ENCODE results near the gene CDH23.

The CDH23 gene

GRCh38 chr10:71717551-71717951 lies 320.8 kb downstream of the CDH23 start:
- no peak overlapping the region for H3K9ac ChIP-seq (ENCODE audit: low read length)
- no peak overlapping the region for H3K27ac ChIP-seq (ENCODE audit: low read depth, low read length)
- H3K27me3 ChIP-seq (ENCODE audit: control insufficient read depth, insufficient read depth, low read length): peaks cover 13% of the 10 kb centered on the region; the same call in 1 of the 2 replicates
- H3K4me1 ChIP-seq (ENCODE audit: control insufficient read depth, insufficient read depth, low read length): peaks cover 21% of the 10 kb centered on the region
- no peaks in the 10 kb centered on the region for H3K36me3 ChIP-seq (ENCODE audit: control insufficient read depth, insufficient read depth, low read length)
- H3K9me3 ChIP-seq (ENCODE audit: control insufficient read depth, insufficient read depth, low read depth, low read length): no peaks in the 10 kb centered on the region
- H3K4me3 ChIP-seq (ENCODE audit: low read depth, low read length): no peak overlapping the region

GRCh38 chr10:71718165-71718698 lies 321.5 kb downstream of the CDH23 start:
- H3K4me1 ChIP-seq (ENCODE audit: control insufficient read depth, insufficient read depth, low read length): peaks cover 18% of the 10 kb centered on the region
- H3K27ac ChIP-seq (ENCODE audit: low read depth, low read length): no peak overlapping the region
- no peak overlapping the region for H3K9ac ChIP-seq (ENCODE audit: low read length)

GRCh38 chr10:71719042-71719441 lies 322.3 kb downstream of the CDH23 start:
- Histone ChIP-seq H3K27ac (ENCODE audit: low read depth, low read length) (no peak overlapping the region), H3K4me1 (ENCODE audit: control insufficient read depth, insufficient read depth, low read length) (peaks cover 11% of the 10 kb centered on the region), H3K9me3 (ENCODE audit: control insufficient read depth, insufficient read depth, low read depth, low read length) (no peaks in the 10 kb centered on the region), H3K36me3 (ENCODE audit: control insufficient read depth, insufficient read depth, low read length) (no peaks in the 10 kb centered on the region), H3K27me3 (ENCODE audit: control insufficient read depth, insufficient read depth, low read length) (peaks cover 13% of the 10 kb centered on the region; the same call in 1 of the 2 replicates), H3K4me3 (ENCODE audit: low read depth, low read length) (no peak overlapping the region), H3K9ac (ENCODE audit: low read length) (no peak overlapping the region)

More at GRCh38 chr10:71718165-71718698, 321.5 kb downstream of the CDH23 start:
- H3K9me3 ChIP-seq (ENCODE audit: control insufficient read depth, insufficient read depth, low read depth, low read length): no peaks in the 10 kb centered on the region
- H3K4me3 ChIP-seq (ENCODE audit: low read depth, low read length): no peak overlapping the region
- H3K27me3 ChIP-seq (ENCODE audit: control insufficient read depth, insufficient read depth, low read length): peaks cover 13% of the 10 kb centered on the region; the same call in 1 of the 2 replicates
- no peaks in the 10 kb centered on the region for H3K36me3 ChIP-seq (ENCODE audit: control insufficient read depth, insufficient read depth, low read length)

GRCh38 chr10:71719464-71720201 lies 322.9 kb downstream of the CDH23 start, which contains the start of gene C10orf105:
Gene C10orf105 (minus strand): TSS chr10:71719778. CDS start chr10:71716337, 3,441 bp downstream.
- Histone ChIP-seq H3K4me1 (ENCODE audit: control insufficient read depth, insufficient read depth, low read length) (peaks cover 11% of the 10 kb centered on the region), H3K9me3 (ENCODE audit: control insufficient read depth, insufficient read depth, low read depth, low read length) (no peaks in the 10 kb centered on the region), H3K9ac (ENCODE audit: low read length) (no peak within 1 kb of the TSS), H3K27ac (ENCODE audit: low read depth, low read length) (no peak within 1 kb of the TSS), H3K36me3 (ENCODE audit: control insufficient read depth, insufficient read depth, low read length) (no peaks in the 10 kb centered on the region), H3K4me3 (ENCODE audit: low read depth, low read length) (no peak within 1 kb of the TSS), H3K27me3 (ENCODE audit: control insufficient read depth, insufficient read depth, low read length) (peaks cover 13% of the 10 kb centered on the region; the same call in 1 of the 2 replicates)

GRCh38 chr10:71720288-71720687 lies 323.6 kb downstream of the CDH23 start:
- Histone ChIP-seq H3K9me3 (ENCODE audit: control insufficient read depth, insufficient read depth, low read depth, low read length) (no peaks in the 10 kb centered on the region), H3K4me3 (ENCODE audit: low read depth, low read length) (no peak overlapping the region), H3K27me3 (ENCODE audit: control insufficient read depth, insufficient read depth, low read length) (peaks cover 13% of the 10 kb centered on the region; the same call in 1 of the 2 replicates), H3K27ac (ENCODE audit: low read depth, low read length) (no peak overlapping the region), H3K4me1 (ENCODE audit: control insufficient read depth, insufficient read depth, low read length) (peaks cover 11% of the 10 kb centered on the region), H3K9ac (ENCODE audit: low read length) (no peak overlapping the region), H3K36me3 (ENCODE audit: control insufficient read depth, insufficient read depth, low read length) (no peaks in the 10 kb centered on the region)

- Histone ChIP-seq H3K4me3 (ENCODE audit: low read depth, low read length) (no peak overlapping the region), H3K4me1 (ENCODE audit: control insufficient read depth, insufficient read depth, low read length) (peaks cover 13% of the 10 kb centered on the region), H3K9ac (ENCODE audit: low read length) (no peak overlapping the region), H3K9me3 (ENCODE audit: control insufficient read depth, insufficient read depth, low read depth, low read length) (no peaks in the 10 kb centered on the region), H3K27me3 (ENCODE audit: control insufficient read depth, insufficient read depth, low read length) (peaks cover 13% of the 10 kb centered on the region; the same call in 1 of the 2 replicates), H3K36me3 (ENCODE audit: control insufficient read depth, insufficient read depth, low read length) (no peaks in the 10 kb centered on the region), H3K27ac (ENCODE audit: low read depth, low read length) (no peak overlapping the region)
These were observed 324.6 kb downstream of the CDH23 start for GRCh38 chr10:71721313-71721712.

- Histone ChIP-seq H3K27ac (ENCODE audit: low read depth, low read length) (no peak overlapping the region), H3K9me3 (ENCODE audit: control insufficient read depth, insufficient read depth, low read depth, low read length) (no peaks in the 10 kb centered on the region), H3K36me3 (ENCODE audit: control insufficient read depth, insufficient read depth, low read length) (no peaks in the 10 kb centered on the region), H3K27me3 (ENCODE audit: control insufficient read depth, insufficient read depth, low read length) (peaks cover 13% of the 10 kb centered on the region; the same call in 1 of the 2 replicates), H3K4me3 (ENCODE audit: low read depth, low read length) (no peak overlapping the region), H3K4me1 (ENCODE audit: control insufficient read depth, insufficient read depth, low read length) (peaks cover 15% of the 10 kb centered on the region), H3K9ac (ENCODE audit: low read length) (no peak overlapping the region)
These were observed 326.1 kb downstream of the CDH23 start for GRCh38 chr10:71722849-71723248.

GRCh38 chr10:71723311-71723710 lies 326.6 kb downstream of the CDH23 start:
- H3K27ac ChIP-seq (ENCODE audit: low read depth, low read length): no peak overlapping the region

GRCh38 chr10:71724539-71724938 lies 327.8 kb downstream of the CDH23 start:
- Histone ChIP-seq H3K9me3 (ENCODE audit: control insufficient read depth, insufficient read depth, low read depth, low read length) (no peaks in the 10 kb centered on the region), H3K27me3 (ENCODE audit: control insufficient read depth, insufficient read depth, low read length) (peaks cover 13% of the 10 kb centered on the region; the same call in 1 of the 2 replicates)

More at GRCh38 chr10:71723311-71723710, 326.6 kb downstream of the CDH23 start:
- Histone ChIP-seq H3K36me3 (ENCODE audit: control insufficient read depth, insufficient read depth, low read length) (no peaks in the 10 kb centered on the region), H3K9me3 (ENCODE audit: control insufficient read depth, insufficient read depth, low read depth, low read length) (no peaks in the 10 kb centered on the region), H3K27me3 (ENCODE audit: control insufficient read depth, insufficient read depth, low read length) (peaks cover 13% of the 10 kb centered on the region; the same call in 1 of the 2 replicates), H3K4me3 (ENCODE audit: low read depth, low read length) (no peak overlapping the region), H3K4me1 (ENCODE audit: control insufficient read depth, insufficient read depth, low read length) (peaks cover 15% of the 10 kb centered on the region), H3K9ac (ENCODE audit: low read length) (no peak overlapping the region)

GRCh38 chr10:71725249-71725648 lies 328.5 kb downstream of the CDH23 start:
- H3K9ac ChIP-seq (ENCODE audit: low read length): no peak overlapping the region
- peaks cover 11% of the 10 kb centered on the region; the same call in 1 of the 2 replicates for H3K27me3 ChIP-seq (ENCODE audit: control insufficient read depth, insufficient read depth, low read length)
- H3K9me3 ChIP-seq (ENCODE audit: control insufficient read depth, insufficient read depth, low read depth, low read length): no peaks in the 10 kb centered on the region
- no peak overlapping the region for H3K4me3 ChIP-seq (ENCODE audit: low read depth, low read length)
- H3K4me1 ChIP-seq (ENCODE audit: control insufficient read depth, insufficient read depth, low read length): peaks cover 4% of the 10 kb centered on the region; the same call in 1 of the 2 replicates
- H3K36me3 ChIP-seq (ENCODE audit: control insufficient read depth, insufficient read depth, low read length): no peaks in the 10 kb centered on the region
- no peak overlapping the region for H3K27ac ChIP-seq (ENCODE audit: low read depth, low read length)

More at GRCh38 chr10:71724539-71724938, 327.8 kb downstream of the CDH23 start:
- H3K4me1 ChIP-seq (ENCODE audit: control insufficient read depth, insufficient read depth, low read length): peaks cover 11% of the 10 kb centered on the region
- no peak overlapping the region for H3K4me3 ChIP-seq (ENCODE audit: low read depth, low read length)
- H3K9ac ChIP-seq (ENCODE audit: low read length): no peak overlapping the region
- no peaks in the 10 kb centered on the region for H3K36me3 ChIP-seq (ENCODE audit: control insufficient read depth, insufficient read depth, low read length)
- H3K27ac ChIP-seq (ENCODE audit: low read depth, low read length): no peak overlapping the region

- peaks cover 4% of the 10 kb centered on the region; the same call in 1 of the 2 replicates for H3K4me1 ChIP-seq (ENCODE audit: control insufficient read depth, insufficient read depth, low read length)
- H3K27me3 ChIP-seq (ENCODE audit: control insufficient read depth, insufficient read depth, low read length): peaks cover 3% of the 10 kb centered on the region; the same call in 1 of the 2 replicates
- no peak overlapping the region for H3K4me3 ChIP-seq (ENCODE audit: low read depth, low read length)
- no peak overlapping the region for H3K27ac ChIP-seq (ENCODE audit: low read depth, low read length)
- no peaks in the 10 kb centered on the region for H3K36me3 ChIP-seq (ENCODE audit: control insufficient read depth, insufficient read depth, low read length)
- no peaks in the 10 kb centered on the region for H3K9me3 ChIP-seq (ENCODE audit: control insufficient read depth, insufficient read depth, low read depth, low read length)
- no peak overlapping the region for H3K9ac ChIP-seq (ENCODE audit: low read length)
These were observed 329.4 kb downstream of the CDH23 start for GRCh38 chr10:71725998-71726579.
